ENCODE data around the gene SLC50A1. TPM values are rescaled to one million over a fixed set of nuclear protein-coding genes. Genes with fewer than 3 reads are reported as not detected.

SLC50A1 gene
- total RNA-seq, 1 donor from 2014 or later: 77.3 TPM

DNA sequence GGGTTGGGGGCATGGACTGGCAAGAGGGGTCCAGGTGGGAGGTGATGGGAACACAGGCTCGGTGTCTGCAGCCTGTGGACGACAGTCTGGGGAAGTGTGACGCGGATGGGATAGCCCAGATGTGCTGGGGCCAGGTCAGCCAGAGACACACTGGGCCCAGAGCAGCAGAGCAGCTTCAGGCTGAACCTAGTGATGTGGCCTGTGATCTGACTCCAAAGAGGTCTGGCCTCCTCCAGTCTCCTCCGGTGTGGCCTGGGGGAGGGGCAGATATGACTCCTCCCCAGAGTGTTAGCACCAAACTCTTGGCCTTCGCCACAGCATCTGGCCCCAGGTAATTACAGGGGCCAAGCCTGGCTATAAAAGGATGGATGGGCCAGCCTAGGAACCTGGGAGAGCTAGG is 43.5 kb upstream of the SLC50A1 start:
- Mint-ChIP-seq H3K27ac (no peak overlapping the region), H3K27me3 (peaks cover 6% of the 10 kb centered on the region), H3K36me3 (ENCODE audit: low read depth) (no peaks in the 10 kb centered on the region), H3K4me3 (no peak overlapping the region), H3K9me3 (no peaks in the 10 kb centered on the region), H3K4me1 (peaks cover 9% of the 10 kb centered on the region)
- intact Hi-C loops (cut with micrococcal nuclease): loop anchor here (5.0 kb wide), 1 partner anchor 35 kb away; the partner anchor contains the start of gene EFNA1
- ATAC-seq (ENCODE audit: low read depth): no peak
- CTCF ChIA-PET: interaction anchor here (0.9 to 5.3 kb wide), 19 partner anchors 8 to 102 kb away, joined by 3 to 145 read pairs (median 4); partner anchors contain the start of genes EFNA1, EFNA4, KRTCAP2 and SLC50A1
- no peak for DNase-seq
- POLR2A ChIA-PET: interaction anchor here (0.5 to 2.1 kb wide), 5 partner anchors 12 to 81 kb away, joined by 3 to 38 read pairs (median 3); partner anchors contain the start of gene KRTCAP2
- TF ChIP-seq, protein P1, sequence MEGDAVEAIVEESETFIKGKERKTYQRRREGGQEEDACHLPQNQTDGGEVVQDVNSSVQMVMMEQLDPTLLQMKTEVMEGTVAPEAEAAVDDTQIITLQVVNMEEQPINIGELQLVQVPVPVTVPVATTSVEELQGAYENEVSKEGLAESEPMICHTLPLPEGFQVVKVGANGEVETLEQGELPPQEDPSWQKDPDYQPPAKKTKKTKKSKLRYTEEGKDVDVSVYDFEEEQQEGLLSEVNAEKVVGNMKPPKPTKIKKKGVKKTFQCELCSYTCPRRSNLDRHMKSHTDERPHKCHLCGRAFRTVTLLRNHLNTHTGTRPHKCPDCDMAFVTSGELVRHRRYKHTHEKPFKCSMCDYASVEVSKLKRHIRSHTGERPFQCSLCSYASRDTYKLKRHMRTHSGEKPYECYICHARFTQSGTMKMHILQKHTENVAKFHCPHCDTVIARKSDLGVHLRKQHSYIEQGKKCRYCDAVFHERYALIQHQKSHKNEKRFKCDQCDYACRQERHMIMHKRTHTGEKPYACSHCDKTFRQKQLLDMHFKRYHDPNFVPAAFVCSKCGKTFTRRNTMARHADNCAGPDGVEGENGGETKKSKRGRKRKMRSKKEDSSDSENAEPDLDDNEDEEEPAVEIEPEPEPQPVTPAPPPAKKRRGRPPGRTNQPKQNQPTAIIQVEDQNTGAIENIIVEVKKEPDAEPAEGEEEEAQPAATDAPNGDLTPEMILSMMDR (IDR thresholded peaks at IDR 0.05): no peak

GRCh38 chr1:155092641-155093040 is 43.0 kb upstream of the SLC50A1 start:
- ChIA-PET CTCF (interaction anchor here (0.9 to 5.3 kb wide), 4 partner anchors 43 to 80 kb away, joined by 3 to 145 read pairs (median 24); partner anchors contain the start of genes KRTCAP2, SLC50A1 and TRIM46), POLR2A (interaction anchor here (0.6 to 2.1 kb wide), 2 partner anchors 75 to 210 kb away, joined by 3 to 38 read pairs; no protein-coding TSS in a partner anchor)
- TF ChIP-seq, protein P1 (IDR thresholded peaks at IDR 0.05): no peak
- Mint-ChIP-seq H3K27me3 (peaks cover 6% of the 10 kb centered on the region), H3K36me3 (ENCODE audit: low read depth) (no peaks in the 10 kb centered on the region), H3K4me1 (peaks cover 9% of the 10 kb centered on the region), H3K9me3 (no peaks in the 10 kb centered on the region), H3K27ac (no peak overlapping the region), H3K4me3 (no peak overlapping the region)
- intact Hi-C loops (cut with micrococcal nuclease): loop anchor here (5.0 kb wide), 1 partner anchor 35 kb away; the partner anchor contains the start of gene EFNA1
- DNase-seq (no peak), ATAC-seq (ENCODE audit: low read depth) (no peak)

GRCh38 chr1:155093911-155094621 is 41.6 kb upstream of the SLC50A1 start:
- no peak overlapping the region for H3K4me3 Mint-ChIP-seq
- peaks cover 8% of the 10 kb centered on the region for H3K27me3 Mint-ChIP-seq
- H3K4me1 Mint-ChIP-seq: peaks cover 9% of the 10 kb centered on the region
- ChIA-PET CTCF (interaction anchor here (1.6 to 2.7 kb wide), 2 partner anchors 35 to 73 kb away, joined by 4 to 19 read pairs; no protein-coding TSS in a partner anchor), POLR2A (interaction anchor here (2.1 kb wide), 1 partner anchor 73 kb away, joined by 6 read pairs; no protein-coding TSS in a partner anchor)
- DNase-seq (no peak), ATAC-seq (ENCODE audit: low read depth) (no peak)
- H3K27ac Mint-ChIP-seq: no peak overlapping the region
- H3K36me3 Mint-ChIP-seq (ENCODE audit: low read depth): no peaks in the 10 kb centered on the region
- intact Hi-C loops (cut with micrococcal nuclease): loop anchor here (5.0 kb wide), 1 partner anchor 33 kb away; the partner anchor contains the start of gene EFNA1
- TF ChIP-seq, protein P1 (IDR thresholded peaks at IDR 0.05): no peak
- no peaks in the 10 kb centered on the region for H3K9me3 Mint-ChIP-seq

DNA sequence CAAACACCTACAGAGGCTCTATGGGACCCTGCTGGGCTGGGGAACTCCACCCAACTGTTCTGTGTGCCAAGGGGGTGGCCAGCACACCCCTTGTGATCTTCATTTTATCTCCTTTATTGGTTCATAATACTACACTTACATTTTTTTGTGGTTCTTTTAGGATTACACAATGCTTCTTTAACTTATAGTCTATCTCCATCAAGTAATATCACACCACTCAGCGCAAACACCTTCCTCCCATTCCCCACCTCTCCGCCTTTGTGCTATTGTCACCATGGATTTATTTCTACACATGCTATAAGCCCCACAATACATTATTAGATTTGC is 41.1 kb upstream of the SLC50A1 start:
- Mint-ChIP-seq H3K27ac (no peak overlapping the region), H3K4me1 (peaks cover 9% of the 10 kb centered on the region), H3K4me3 (no peak overlapping the region), H3K27me3 (peaks cover 8% of the 10 kb centered on the region), H3K9me3 (no peaks in the 10 kb centered on the region), H3K36me3 (ENCODE audit: low read depth) (no peaks in the 10 kb centered on the region)
- ATAC-seq (ENCODE audit: low read depth) (no peak), DNase-seq (no peak)
- intact Hi-C loops (cut with micrococcal nuclease): loop anchor here (5.0 kb wide), 1 partner anchor 33 kb away; the partner anchor contains the start of gene EFNA1
- POLR2A ChIA-PET: interaction anchor here (2.1 kb wide), 1 partner anchor 72 kb away, joined by 6 read pairs; no protein-coding TSS in a partner anchor
- CTCF ChIA-PET: interaction anchor here (1.5 to 2.7 kb wide), 3 partner anchors 34 to 76 kb away, joined by 3 to 19 read pairs (median 4); no protein-coding TSS in a partner anchor
- TF ChIP-seq, protein P1 (IDR thresholded peaks at IDR 0.05): no peak

GRCh38 chr1:155099331-155099730 is 36.3 kb upstream of the SLC50A1 start:
- H3K27me3 Mint-ChIP-seq: peaks cover 6% of the 10 kb centered on the region
- H3K36me3 Mint-ChIP-seq (ENCODE audit: low read depth): no peaks in the 10 kb centered on the region
- peaks cover 2% of the 10 kb centered on the region for H3K4me1 Mint-ChIP-seq
- H3K9me3 Mint-ChIP-seq: no peaks in the 10 kb centered on the region
- H3K4me3 Mint-ChIP-seq: no peak overlapping the region
- H3K27ac Mint-ChIP-seq: no peak overlapping the region
- intact Hi-C loops (cut with micrococcal nuclease): no loop called here
- CTCF ChIA-PET: interaction anchor here (1.1 to 1.8 kb wide), 3 partner anchors 8 to 68 kb away, joined by 4 to 5 read pairs (median 4); no protein-coding TSS in a partner anchor
- no peak for DNase-seq
- no peak for ATAC-seq (ENCODE audit: low read depth)
- POLR2A ChIA-PET: interaction anchor here (0.5 to 1.0 kb wide), 2 partner anchors 65 to 67 kb away, joined by 4 read pairs; no protein-coding TSS in a partner anchor
- TF ChIP-seq, protein P1 (IDR thresholded peaks at IDR 0.05): no peak

All from activated B cell treated with CpG ODN at 0.5 μM for 24 hours (primary cell).